Calu3 (cell line): ENCODE data around the gene DIAPH1. TPM values are rescaled to one million over a fixed set of nuclear protein-coding genes. Genes with fewer than 3 reads are reported as not detected.

Experiments used
- BruUV-seq: library from RNA; stranded (reverse); fragments of 400-500 nt; replicated peaks from 2 replicates; lab custom pipeline; 2021; lab: Mats Ljungman, UMichigan
- CTCF ChIA-PET: fragments of 300-600 bp; sonication (Branson Sonifier 250); formaldehyde crosslinking; loops from one replicate; lab custom pipeline; 2022; ENCODE audit warnings: antibody characterized with exemption; lab: Charles Lee
- DNase-seq: peaks from one replicate; pipeline ENCODE4 v3.0.0; 2022
- H3K27ac Mint-ChIP-seq: one replicate; pipeline ENCODE4 v1.8.0; 2022; ENCODE audit warnings: mixed read lengths; ENCODE audit not compliant: unreplicated experiment
- H3K27me3 Mint-ChIP-seq: one replicate; pipeline ENCODE4 v1.8.0; 2022; ENCODE audit warnings: mixed read lengths; ENCODE audit not compliant: unreplicated experiment
- H3K36me3 Mint-ChIP-seq: one replicate; pipeline ENCODE4 v1.8.0; 2022; ENCODE audit warnings: mild to moderate bottlenecking, moderate library complexity, mixed read lengths; ENCODE audit not compliant: insufficient read depth, unreplicated experiment
- H3K4me1 Mint-ChIP-seq: one replicate; pipeline ENCODE4 v1.8.0; 2022; ENCODE audit warnings: mild to moderate bottlenecking, low read depth, mixed read lengths; ENCODE audit not compliant: unreplicated experiment
- H3K4me3 Mint-ChIP-seq: one replicate; pipeline ENCODE4 v1.8.0; 2022; ENCODE audit warnings: mild to moderate bottlenecking, low read depth, moderate library complexity, mixed read lengths; ENCODE audit not compliant: unreplicated experiment
- H3K9me3 Mint-ChIP-seq: one replicate; pipeline ENCODE4 v1.8.0; 2022; ENCODE audit warnings: low read depth, mixed read lengths; ENCODE audit not compliant: unreplicated experiment
- CTCF ChIP-seq: fragments of 200-600 bp; IDR thresholded peaks from one replicate; pipeline ENCODE4 v1.8.0; 2022; ENCODE audit warnings: antibody characterized with exemption; ENCODE audit not compliant: unreplicated experiment
- intact Hi-C: fragments of 100-400 bp; cut with micrococcal nuclease; formaldehyde crosslinking; loops from one replicate; pipeline ENCODE4 v1.10.0; 2022; ENCODE audit not compliant: unreplicated experiment
- total RNA-seq: library from RNA; stranded (reverse); gene quantifications from 2 replicates; pipeline ENCODE4 v1.2.3, GENCODE V29; 2022

DIAPH1 gene
- total RNA-seq, 1 experiment from 2014 or later = 219 TPM

GRCh38 chr5:141527426-141527825 lies 91.4 kb downstream of the DIAPH1 start:
- Mint-ChIP-seq H3K9me3 (no peaks in the 10 kb centered on the region), H3K36me3 (peaks cover 39% of the 10 kb centered on the region), H3K4me3 (no peak overlapping the region), H3K4me1 (peaks cover 35% of the 10 kb centered on the region), H3K27me3 (no peaks in the 10 kb centered on the region), H3K27ac (no peak overlapping the region)
- no TSS peak for BruUV-seq
- no peak for DNase-seq
- intact Hi-C loops = loop anchor here (10.0 kb wide), 1 partner anchor 523 kb away; no protein-coding TSS in a partner anchor
- TF ChIP-seq CTCF = no peak
- CTCF ChIA-PET = interaction anchor here (0.6 to 0.7 kb wide), 2 partner anchors 13 to 529 kb away, joined by 4 to 5 read pairs; no protein-coding TSS in a partner anchor

GRCh38 chr5:141525653-141526052 lies 93.1 kb downstream of the DIAPH1 start:
- Mint-ChIP-seq H3K36me3 (peaks cover 57% of the 10 kb centered on the region), H3K27me3 (no peaks in the 10 kb centered on the region), H3K4me1 (peaks cover 53% of the 10 kb centered on the region), H3K27ac (peak overlapping the region; percentile 7), H3K4me3 (peak overlapping the region; percentile 5), H3K9me3 (no peaks in the 10 kb centered on the region)
- no peak for DNase-seq
- intact Hi-C loops = loop anchor here (1.0 to 10.0 kb wide), 3 partner anchors 51 to 521 kb away; partner anchors contain the start of genes PCDHB14 and PCDHGC3
- CTCF ChIA-PET = interaction anchor here (0.6 to 2.8 kb wide), 5 partner anchors 50 to 302 kb away, joined by 3 to 13 read pairs (median 4); partner anchors contain the start of genes PCDHB14, PCDHGB5, PCDHGB6 and PCDHGB7
- no peak for TF ChIP-seq CTCF
- BruUV-seq = no TSS peak

GRCh38 chr5:141524604-141525597 lies 93.9 kb downstream of the DIAPH1 start:
- Mint-ChIP-seq H3K27ac (peak overlapping the region; percentile 7), H3K36me3 (peaks cover 64% of the 10 kb centered on the region), H3K9me3 (no peaks in the 10 kb centered on the region), H3K27me3 (no peaks in the 10 kb centered on the region), H3K4me1 (peaks cover 61% of the 10 kb centered on the region), H3K4me3 (peak overlapping the region; percentile 5)
- BruUV-seq = no TSS peak
- intact Hi-C loops = loop anchor here (1.0 to 10.0 kb wide), 6 partner anchors 35 to 520 kb away; partner anchors contain the start of genes PCDHB14, PCDHGA9, PCDHGB7 and PCDHGC3
- peak; percentile 100 for TF ChIP-seq CTCF
- CTCF ChIA-PET = interaction anchor here (0.7 to 3.2 kb wide), 11 partner anchors 9 to 302 kb away, joined by 3 to 27 read pairs (median 7); partner anchors contain the start of genes PCDHB14, PCDHGA9, PCDHGB6 and PCDHGB7
- peak; percentile 90 for DNase-seq

GRCh38 chr5:141523991-141524390 lies 94.8 kb downstream of the DIAPH1 start:
- BruUV-seq = no TSS peak
- DNase-seq = no peak
- peaks cover 69% of the 10 kb centered on the region for H3K4me1 Mint-ChIP-seq
- H3K9me3 Mint-ChIP-seq = no peaks in the 10 kb centered on the region
- intact Hi-C loops = loop anchor here (1.0 to 10.0 kb wide), 5 partner anchors 36 to 519 kb away; partner anchors contain the start of genes PCDHGA9, PCDHGB7 and PCDHGC3
- H3K36me3 Mint-ChIP-seq = peaks cover 73% of the 10 kb centered on the region
- peak overlapping the region; percentile 7 for H3K27ac Mint-ChIP-seq
- CTCF ChIA-PET = interaction anchor here (0.7 to 3.2 kb wide), 10 partner anchors 10 to 301 kb away, joined by 3 to 27 read pairs (median 7); partner anchors contain the start of genes PCDHB14, PCDHGA9, PCDHGB6 and PCDHGB7
- H3K27me3 Mint-ChIP-seq = no peaks in the 10 kb centered on the region
- H3K4me3 Mint-ChIP-seq = no peak overlapping the region
- no peak for TF ChIP-seq CTCF
